MM.1S (cell line): Measurements from ENCODE around the gene RADIL.

ENCODE experiments used
- CTCF ChIP-seq: fragments of 300-600 bp; sonication (generic); IDR thresholded peaks from 2 replicates; pipeline ENCODE4 v1.5.1; 2016; ENCODE audit warnings: antibody characterized with exemption, low read length, mixed read lengths
- EZH2 ChIP-seq: fragments of 300-600 bp; sonication (generic); optimal IDR thresholded peaks from 2 replicates; pipeline ENCODE3; 2017; ENCODE audit warnings: low read depth, mild to moderate bottlenecking, antibody characterized with exemption, low read length, mixed read lengths
- EZH2phosphoT487 ChIP-seq: fragments of 300-600 bp; sonication (generic); IDR thresholded peaks from 2 replicates; pipeline ENCODE4 v1.6.1; 2018; ENCODE audit warnings: antibody characterized with exemption, low read length

DNA sequence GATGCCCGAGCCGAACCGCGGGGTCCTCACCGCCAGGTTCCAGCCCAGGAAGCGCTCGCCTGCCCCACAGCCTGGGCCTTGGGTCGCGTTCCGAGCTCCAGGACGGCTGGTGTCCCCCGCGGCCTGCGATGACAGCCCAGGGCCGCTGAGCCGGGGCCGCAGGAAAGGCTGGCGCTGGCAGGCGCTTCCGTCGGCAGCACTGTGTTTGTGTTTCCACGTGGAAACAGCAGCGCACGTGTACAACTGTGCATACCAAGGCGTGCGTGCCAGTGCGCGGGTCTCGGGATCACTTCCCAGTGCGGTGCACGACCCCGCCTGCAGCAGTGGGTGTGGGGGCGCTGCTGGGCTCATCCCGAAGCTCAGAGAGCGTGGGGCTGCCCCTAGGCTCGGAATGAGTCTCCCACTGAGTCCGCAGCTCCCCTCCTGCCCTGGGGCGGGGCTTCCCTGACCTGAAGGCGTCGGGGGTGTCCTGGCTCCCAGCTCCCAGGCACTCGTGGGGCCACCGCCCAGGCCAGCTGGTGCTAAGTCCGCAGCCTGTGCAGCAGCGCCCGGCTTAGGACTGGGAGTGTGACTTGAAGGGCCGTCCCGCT is 90.9 kb downstream of the RADIL start:
- TF ChIP-seq CTCF (no peak), EZH2phosphoT487 (no peak), EZH2 (no peak)
